NOMO-1 treated with DMSO at 0.1 percent for 48 hours (cell line): ENCODE measurements around the gene RRP9.
"Not testable (repeated sequence)": the region's sequence is repeated elsewhere in the genome, so short reads cannot be mapped to it uniquely, and the experiment has no call there.

Source experiments
- DNase-seq: peaks from one replicate; lab custom pipeline; 2025; ENCODE audit not compliant: unreplicated experiment; lab: John Stamatoyannopoulos, UW

The RRP9 gene

GRCh38 chr3:51938780-51939425 lies 2.8 kb downstream of the RRP9 start:
- no peak for DNase-seq

GRCh38 chr3:51937611-51938450 lies 3.9 kb downstream of the RRP9 start:
- DNase-seq, result no peak

- DNase-seq, result no peak
Measured at GRCh38 chr3:51937014-51937413, 4.7 kb downstream of the RRP9 start.

- no peak for DNase-seq
Measured at GRCh38 chr3:51935886-51936755, 5.6 kb downstream of the RRP9 start.

- no peak for DNase-seq
Measured at GRCh38 chr3:51934991-51935885, 6.5 kb downstream of the RRP9 start.

- no peak for DNase-seq
Measured at GRCh38 chr3:51934139-51934850, 7.4 kb downstream of the RRP9 start.

GRCh38 chr3:51933471-51934138 lies 8.1 kb downstream of the RRP9 start:
- no peak for DNase-seq

- DNase-seq, result no peak
Measured at GRCh38 chr3:51932471-51933370, 9.0 kb downstream of the RRP9 start.

- DNase-seq, result no peak
Measured at GRCh38 chr3:51931756-51932155, 9.9 kb downstream of the RRP9 start.

GRCh38 chr3:51930439-51930838 lies 11.3 kb downstream of the RRP9 start:
- DNase-seq, result no peak

GRCh38 chr3:51929420-51930003 lies 12.2 kb downstream of the RRP9 start:
- DNase-seq, result peak; percentile 1

GRCh38 chr3:51928981-51929380 lies 12.7 kb downstream of the RRP9 start:
- not testable (repeated sequence) for DNase-seq

GRCh38 chr3:51928438-51928837 lies 13.3 kb downstream of the RRP9 start:
- no peak for DNase-seq

- no peak for DNase-seq
Measured at GRCh38 chr3:51927061-51927977, 14.4 kb downstream of the RRP9 start.

GRCh38 chr3:51921081-51921578 lies 20.6 kb downstream of the RRP9 start:
- no peak for DNase-seq

GRCh38 chr3:51916418-51916817 lies 25.3 kb downstream of the RRP9 start:
- no peak for DNase-seq

GRCh38 chr3:51908026-51908425 lies 33.7 kb downstream of the RRP9 start:
- no peak for DNase-seq
